A549 (cell line): ENCODE measurements around the gene GPRASP3. TPM values are rescaled to one million over a fixed set of nuclear protein-coding genes. Genes with fewer than 3 reads are reported as not detected.

Source experiments
- ATAC-seq, 2 experiments: fragments of 200-7000 bp in 1 of 2; fragments of >200 bp in 1 of 2; cut with Nextera tagmentation in 1 of 2; cut with Tn5 transposase in 1 of 2; 3 replicates each; pipeline versions ENCODE4 v1.8.0 to v1.9.1; 2018 to 2020; ENCODE audit warnings: mild to moderate bottlenecking in 1 of 2, moderate library complexity in 1 of 2
- CTCF ChIA-PET: fragments of 300-600 bp; sonication (Branson Sonifier 250); formaldehyde crosslinking; extraction: SDS; loops from one replicate; lab custom pipeline; 2021; ENCODE audit warnings: antibody characterized with exemption, inconsistent platforms; lab: Yijun Ruan, JAX
- POLR2A ChIA-PET: fragments of 350-600 bp; formaldehyde crosslinking; extraction: SDS; loops from one replicate; lab custom pipeline; 2021; ENCODE audit warnings: antibody characterized with exemption, inconsistent platforms; lab: Yijun Ruan, JAX
- DNase-seq, 2 experiments: peaks; one replicate each; pipeline versions ENCODE4 v3.0.0 to v3.0.0-alpha.2; 2011 to 2016; ENCODE audit warnings: low read depth in 1 of 2, low spot score in 1 of 2
- FAIRE-seq: peaks from 2 replicates; lab custom pipeline; 2011; peaks lifted over from hg19 to GRCh38; lab: Jason Lieb, UNC
- H3K27ac ChIP-seq, 2 experiments: fragments of >200 bp; sonication (Bioruptor Twin); formaldehyde crosslinking; 3 replicates each; pipeline ENCODE4 v1.5.1; 2016 to 2017
- H3K4me1 ChIP-seq: fragments of >200 bp; sonication (Bioruptor Twin); formaldehyde crosslinking; 3 replicates; pipeline ENCODE4 v1.6.1; 2016
- H3K4me2 ChIP-seq: fragments of >200 bp; sonication (Bioruptor Twin); formaldehyde crosslinking; 3 replicates; pipeline ENCODE4 v1.6.1; 2016
- H3K4me3 ChIP-seq: fragments of >200 bp; sonication (Bioruptor Twin); formaldehyde crosslinking; 3 replicates; pipeline ENCODE4 v1.5.1; 2016
- H3K9me3 ChIP-seq: fragments of >200 bp; sonication (Bioruptor Twin); formaldehyde crosslinking; 3 replicates; pipeline ENCODE4 v1.6.1; 2016
- BCL3 ChIP-seq: fragments of >200 bp; sonication (Bioruptor Twin); formaldehyde crosslinking; IDR thresholded peaks from 3 replicates; pipeline ENCODE4 v1.6.1; 2016
- CBX2 ChIP-seq: fragments of 200-600 bp; sonication (generic); IDR thresholded peaks from 2 replicates; pipeline ENCODE4 v1.6.1; 2016; ENCODE audit warnings: low read depth, mild to moderate bottlenecking, borderline replicate concordance
- CBX8 ChIP-seq: fragments of 200-600 bp; sonication (generic); IDR thresholded peaks from 2 replicates; pipeline ENCODE4 v1.6.1; 2016
- CHD2 ChIP-seq: fragments of 150-350 bp; IDR thresholded peaks from 2 replicates; pipeline ENCODE4 v1.6.1; 2014; ENCODE audit warnings: low read length; ENCODE audit not compliant: partially characterized antibody
- FOSL2 ChIP-seq, 2 experiments: fragments of 450-650 bp in 1 of 2; fragments of >200 bp in 1 of 2; sonication (Bioruptor Twin) in 1 of 2; formaldehyde crosslinking; IDR thresholded peaks; 2 replicates each; pipeline versions ENCODE4 v1.5.0 to v1.6.1; 2016 to 2020; ENCODE audit warnings: mild to moderate bottlenecking in 1 of 2, moderate library complexity in 1 of 2
- GATA3 ChIP-seq: IDR thresholded peaks from 2 replicates; pipeline ENCODE4 v1.6.1; 2012; ENCODE audit warnings: borderline replicate concordance
- HEYL ChIP-seq: fragments of 250-450 bp; sonication (Bioruptor Pico); IDR thresholded peaks from 2 replicates; pipeline ENCODE4 v1.8.0; 2021; ENCODE audit warnings: mild to moderate bottlenecking, moderate library complexity
- HOXB5 ChIP-seq: fragments of 250-450 bp; sonication (Bioruptor Pico); IDR thresholded peaks from 2 replicates; pipeline ENCODE4 v1.5.0; 2020; ENCODE audit warnings: mild to moderate bottlenecking, moderate library complexity
- JUN ChIP-seq, 2 experiments: fragments of >200 bp; sonication (Bioruptor Twin); formaldehyde crosslinking; IDR thresholded peaks; 2 replicates in 1 of 2; 3 replicates in 1 of 2; pipeline ENCODE4 v1.6.1; 2016 to 2017
- JUNB ChIP-seq: fragments of >200 bp; sonication (Bioruptor Twin); formaldehyde crosslinking; IDR thresholded peaks from 2 replicates; pipeline ENCODE4 v1.6.1; 2016
- KDM1A ChIP-seq: fragments of 200-600 bp; sonication (generic); IDR thresholded peaks from 2 replicates; pipeline ENCODE4 v1.6.1; 2016; ENCODE audit warnings: low read depth, mild to moderate bottlenecking
- KDM5A ChIP-seq: fragments of 200-600 bp; sonication (generic); IDR thresholded peaks from 2 replicates; pipeline ENCODE4 v1.6.1; 2016; ENCODE audit warnings: antibody characterized with exemption, mild to moderate bottlenecking
- MAFK ChIP-seq: fragments of 450-650 bp; IDR thresholded peaks from 2 replicates; pipeline ENCODE4 v1.6.1; 2014; ENCODE audit not compliant: partially characterized antibody
- MAX ChIP-seq: IDR thresholded peaks from 2 replicates; pipeline ENCODE4 v1.6.1; 2012
- MAZ ChIP-seq: fragments of 150-350 bp; IDR thresholded peaks from 2 replicates; pipeline ENCODE4 v1.6.1; 2014; ENCODE audit warnings: antibody characterized with exemption, low read depth, low read length, borderline replicate concordance
- MYC ChIP-seq: IDR thresholded peaks from 2 replicates; pipeline ENCODE4 v1.6.1; 2012; ENCODE audit warnings: mild to moderate bottlenecking, inconsistent platforms, low read length, improper control_type of control experiment, borderline replicate concordance
- NPAS2 ChIP-seq: fragments of 250-450 bp; sonication (Bioruptor Pico); IDR thresholded peaks from 2 replicates; pipeline ENCODE4 v1.8.0; 2022; ENCODE audit warnings: mild to moderate bottlenecking, moderate library complexity, borderline replicate concordance
- NR3C1 ChIP-seq: fragments of >200 bp; sonication (Bioruptor Twin); formaldehyde crosslinking; IDR thresholded peaks from 3 replicates; pipeline ENCODE4 v1.6.1; 2017
- PHF8 ChIP-seq: fragments of 200-600 bp; sonication (generic); IDR thresholded peaks from 2 replicates; pipeline ENCODE4 v1.6.1; 2016; ENCODE audit warnings: low read depth, mild to moderate bottlenecking, antibody characterized with exemption, moderate library complexity, borderline replicate concordance
- POLR2A ChIP-seq: IDR thresholded peaks from 2 replicates; pipeline ENCODE4 v1.6.1; 2012; ENCODE audit warnings: mild to moderate bottlenecking, low read length
- POLR2AphosphoS2 ChIP-seq: conservative IDR thresholded peaks from 2 replicates; pipeline ENCODE4 v1.6.1; 2012; ENCODE audit warnings: low read length, improper control_type of control experiment, inconsistent platforms
- REST ChIP-seq: fragments of 200-600 bp; sonication (generic); IDR thresholded peaks from 2 replicates; pipeline ENCODE4 v1.6.1; 2016; ENCODE audit warnings: antibody characterized with exemption, mild to moderate bottlenecking, moderate library complexity
- RFX5 ChIP-seq: fragments of 450-650 bp; IDR thresholded peaks from 2 replicates; pipeline ENCODE4 v1.7.1; 2014; ENCODE audit warnings: antibody characterized with exemption, mild to moderate bottlenecking, moderate library complexity
- SMC3 ChIP-seq: fragments of >200 bp; sonication (Bioruptor Twin); formaldehyde crosslinking; IDR thresholded peaks from 3 replicates; pipeline ENCODE4 v1.6.1; 2018; ENCODE audit warnings: inconsistent platforms
- TFCP2L1 ChIP-seq: fragments of 250-450 bp; sonication (Bioruptor Pico); IDR thresholded peaks from 2 replicates; pipeline ENCODE4 v1.5.0; 2021; ENCODE audit warnings: mild to moderate bottlenecking
- TP53 ChIP-seq: fragments of 250-450 bp; sonication (Bioruptor Pico); IDR thresholded peaks from 2 replicates; pipeline ENCODE4 v1.5.0; 2021; ENCODE audit warnings: mild to moderate bottlenecking, moderate library complexity
- USF2 ChIP-seq: fragments of 450-650 bp; IDR thresholded peaks from 2 replicates; pipeline ENCODE4 v1.6.1; 2014; ENCODE audit warnings: antibody characterized with exemption
- ZNF302 ChIP-seq: fragments of 250-450 bp; sonication (Bioruptor Pico); IDR thresholded peaks from 2 replicates; pipeline ENCODE4 v1.9.0; 2021; ENCODE audit warnings: inconsistent platforms, mild to moderate bottlenecking, moderate library complexity
- WGBS: methylation state at CpG from one replicate; pipeline ENCODE4 v1.1.6; 2017; ENCODE audit errors: missing lambda C conversion rate; 5-methylcytosine and 5-hydroxymethylcytosine counted together
- polyA minus RNA-seq: library from RNA; depleted of rRNA, polyadenylated mRNA; stranded (reverse); fragments of >200 nt; gene quantifications from 2 replicates; pipeline ENCODE4 v1.2.3, GENCODE V29; 2011; rRNA and poly(A)+ RNA removed
- polyA plus RNA-seq, 4 experiments: library from polyadenylated mRNA; depleted of rRNA in 3 of 4; stranded (reverse); fragments of >200 nt; fragmentation: RNase III in 1 of 4; extraction: RNeasy Plus Mini Kit Qiagen cat#74134 plus additional on column Dnase treatment in 1 of 4; gene quantifications; 2 replicates in 3 of 4; 3 replicates in 1 of 4; pipeline ENCODE4 v1.2.3, GENCODE V29; 2011 to 2017

Gene GPRASP3
- polyA plus RNA-seq (2011; rRNA removed) (4.4 and 4.6 TPM in 2 replicates), polyA plus RNA-seq (2017; fragmentation: RNase III; extraction: RNeasy Plus Mini Kit Qiagen cat#74134 plus additional on column Dnase treatment) (4.7 to 5.0 TPM (median 4.9 TPM) in 3 replicates), polyA minus RNA-seq (4.8 and 5.0 TPM in 2 replicates)
- polyA plus RNA-seq (2012; cell fraction: cytosol; rRNA removed), result 1.0 and 1.5 TPM in 2 replicates
- 0.64 and 1.1 TPM in 2 replicates for polyA plus RNA-seq (2012; cell fraction: nucleus; rRNA removed)

GRCh38 chrX:102720237-102721168 lies at the start of gene GPRASP3:
Gene GPRASP3 (plus strand): TSS chrX:102720743. CDS start chrX:102748996, 28,253 bp downstream.
- Histone ChIP-seq H3K27ac (peak within 1 kb of the TSS; percentile 59 to 72), H3K4me3 (peak within 1 kb of the TSS; percentile 66), H3K9me3 (no peaks in the 10 kb centered on the region), H3K4me2 (peak within 1 kb of the TSS; percentile 94), H3K4me1 (0 out of 3 replicates have a peak, but pooled peaks cover 4% of the 10 kb centered on the region)
- ChIA-PET POLR2A (interaction anchor here (1.8 kb wide), 1 partner anchor 121 kb away, joined by 5 read pairs; the partner anchor contains the start of gene ARMCX5), CTCF (no interaction called here)
- DNase-seq, result peak; percentile 78 to 88
- WGBS, result 5% methylated on average over 20 of the region's 31 CpGs
- no peak for TF ChIP-seq NPAS2
- peak; percentile 66 for TF ChIP-seq MAX
- no peak for TF ChIP-seq TP53 (CRISPR knock-in tag)
- TF ChIP-seq TFCP2L1 (CRISPR knock-in tag), result no peak
- TF ChIP-seq MAFK, result peak; percentile 81
- no peak for TF ChIP-seq KDM1A
- TF ChIP-seq CBX8, result no peak
- no peak for TF ChIP-seq NR3C1
- TF ChIP-seq HOXB5 (CRISPR knock-in tag), result no peak
- peak; percentile 41; the same call in 1 of the 2 replicates for TF ChIP-seq POLR2A
- no peak for TF ChIP-seq CHD2
- no peak; the same call in 1 of the 2 replicates for TF ChIP-seq REST
- no peak for TF ChIP-seq RFX5
- TF ChIP-seq PHF8, result peak; percentile 45; the same call in 1 of the 2 replicates
- peak; percentile 91 for TF ChIP-seq KDM5A
- peak; percentile 99 for TF ChIP-seq USF2
- TF ChIP-seq SMC3, result no peak
- peak; percentile 96 to 99 for ATAC-seq
- FAIRE-seq, result peak; percentile 86

- H3K4me1 ChIP-seq, result no peaks in the 10 kb centered on the region
- no peak for FAIRE-seq
- 39% methylated on average over 3 of the region's 3 CpGs for WGBS
- no peak for TF ChIP-seq TFCP2L1 (CRISPR knock-in tag)
- no peak for TF ChIP-seq HEYL (CRISPR knock-in tag)
- TF ChIP-seq JUN (IDR thresholded peaks at IDR 0.05), result no peak
- TF ChIP-seq TP53 (CRISPR knock-in tag), result no peak
- TF ChIP-seq MAZ, result no peak
- no peak for TF ChIP-seq FOSL2 (IDR thresholded peaks at IDR 0.05)
- no peak for TF ChIP-seq FOSL2 (CRISPR knock-in tag; IDR thresholded peaks at IDR 0.05)
- no peak for TF ChIP-seq ZNF302 (CRISPR knock-in tag)
- no peak for TF ChIP-seq GATA3
- no peak for TF ChIP-seq CBX2
- no peak for TF ChIP-seq BCL3
- TF ChIP-seq POLR2A, result no peak
- TF ChIP-seq RFX5, result no peak
- no peak for TF ChIP-seq MAX
- no peak for TF ChIP-seq HOXB5 (CRISPR knock-in tag)
- TF ChIP-seq USF2, result no peak
- TF ChIP-seq MYC, result no peak
- TF ChIP-seq JUNB, result no peak
- TF ChIP-seq POLR2AphosphoS2, result no peak
- TF ChIP-seq, all 56 proteins: peak for 0
- CTCF ChIA-PET, result no interaction called here
- H3K4me3 ChIP-seq, result no peak overlapping the region
- no peak overlapping the region for H3K4me2 ChIP-seq
- no peak overlapping the region for H3K27ac ChIP-seq
- DNase-seq (no peak), ATAC-seq (no peak)
- no peaks in the 10 kb centered on the region for H3K9me3 ChIP-seq
- POLR2A ChIA-PET, result no interaction called here
These were observed 47.7 kb upstream of the GPRASP3 start for GRCh38 chrX:102672856-102673255.
